MM.1S (cell line): Measurements from ENCODE around the gene WDR77.

Experiments used
- CTCF ChIP-seq: fragments of 300-600 bp; sonication (generic); IDR thresholded peaks from 2 replicates; pipeline ENCODE4 v1.5.1; 2016; ENCODE audit warnings: antibody characterized with exemption, low read length, mixed read lengths
- EZH2 ChIP-seq: fragments of 300-600 bp; sonication (generic); optimal IDR thresholded peaks from 2 replicates; pipeline ENCODE3; 2017; ENCODE audit warnings: low read depth, mild to moderate bottlenecking, antibody characterized with exemption, low read length, mixed read lengths

GRCh38 chr1:111488669-111489068, 39.6 kb upstream of the WDR77 start:
- TF ChIP-seq CTCF = no peak
- TF ChIP-seq EZH2 = no peak
